GM18861 (cell line): ENCODE results near the gene BFSP1.

Experiments used
- ATAC-seq: cut with Tn5 transposase; IDR thresholded peaks from one replicate; pipeline ENCODE4 v1.9.1; 2021; ENCODE audit not compliant: unreplicated experiment

The BFSP1 gene

GRCh38 chr20:17523326-17523725 lies 7.9 kb downstream of the BFSP1 start:
- ATAC-seq: no peak

- ATAC-seq: no peak
Measured at GRCh38 chr20:17522528-17522927, 8.7 kb downstream of the BFSP1 start.

GRCh38 chr20:17520583-17520982 lies 10.6 kb downstream of the BFSP1 start:
- no peak for ATAC-seq

GRCh38 chr20:17519606-17520285 lies 11.4 kb downstream of the BFSP1 start:
- no peak for ATAC-seq

GRCh38 chr20:17518339-17519052 lies 12.7 kb downstream of the BFSP1 start:
- no peak for ATAC-seq

- no peak for ATAC-seq
Measured at GRCh38 chr20:17515053-17515452, 16.1 kb downstream of the BFSP1 start.

- no peak for ATAC-seq
Measured at GRCh38 chr20:17513939-17514338, 17.2 kb downstream of the BFSP1 start.

GRCh38 chr20:17511401-17511800 lies 19.8 kb downstream of the BFSP1 start:
- ATAC-seq: no peak

GRCh38 chr20:17510548-17510947 lies 20.6 kb downstream of the BFSP1 start:
- ATAC-seq: no peak

GRCh38 chr20:17508756-17509155 lies 22.4 kb downstream of the BFSP1 start:
- ATAC-seq: no peak

- ATAC-seq: no peak
Measured at GRCh38 chr20:17507531-17507930, 23.6 kb downstream of the BFSP1 start.

- no peak for ATAC-seq
Measured at GRCh38 chr20:17507032-17507431, 24.1 kb downstream of the BFSP1 start.

- no peak for ATAC-seq
Measured at GRCh38 chr20:17505636-17506517, 25.3 kb downstream of the BFSP1 start.

- ATAC-seq: peak; percentile 62
Measured at GRCh38 chr20:17504898-17505635, 26.1 kb downstream of the BFSP1 start.

GRCh38 chr20:17504066-17504897 lies 26.9 kb downstream of the BFSP1 start:
- ATAC-seq: peak; percentile 20

GRCh38 chr20:17503301-17504065 lies 27.7 kb downstream of the BFSP1 start:
- ATAC-seq: no peak

GRCh38 chr20:17502105-17502504 lies 29.1 kb downstream of the BFSP1 start:
- ATAC-seq: no peak

GRCh38 chr20:17501701-17502100 lies 29.5 kb downstream of the BFSP1 start:
- ATAC-seq: no peak

GRCh38 chr20:17500826-17501225 lies 30.4 kb downstream of the BFSP1 start:
- ATAC-seq: no peak
